ENCODE results near the gene PCSK6. TPM values are rescaled to one million over a fixed set of nuclear protein-coding genes. Genes with fewer than 3 reads are reported as not detected.

The PCSK6 gene
- total RNA-seq, 4 donors from 2014 or later: 4.0 to 28.6 (median 17.5) TPM

GRCh38 chr15:101266787-101267186 is 222.7 kb downstream of the PCSK6 start:
- Histone ChIP-seq H3K36me3 (peaks cover 20 to 22% of the 10 kb centered on the region in 2 donors), H3K4me1 (peaks cover 0 to 8% of the 10 kb centered on the region in 2 donors), H3K9me3 (no peaks in the 10 kb centered on the region), H3K27ac (peak overlapping the region in 2 of 3 donors; percentile 15 to 35), H3K4me3 (replicated peaks in 1 of 3) (no peak overlapping the region), H3K27me3 (no peaks in the 10 kb centered on the region)
- DNase-seq: no peak
- TF ChIP-seq, protein P1, sequence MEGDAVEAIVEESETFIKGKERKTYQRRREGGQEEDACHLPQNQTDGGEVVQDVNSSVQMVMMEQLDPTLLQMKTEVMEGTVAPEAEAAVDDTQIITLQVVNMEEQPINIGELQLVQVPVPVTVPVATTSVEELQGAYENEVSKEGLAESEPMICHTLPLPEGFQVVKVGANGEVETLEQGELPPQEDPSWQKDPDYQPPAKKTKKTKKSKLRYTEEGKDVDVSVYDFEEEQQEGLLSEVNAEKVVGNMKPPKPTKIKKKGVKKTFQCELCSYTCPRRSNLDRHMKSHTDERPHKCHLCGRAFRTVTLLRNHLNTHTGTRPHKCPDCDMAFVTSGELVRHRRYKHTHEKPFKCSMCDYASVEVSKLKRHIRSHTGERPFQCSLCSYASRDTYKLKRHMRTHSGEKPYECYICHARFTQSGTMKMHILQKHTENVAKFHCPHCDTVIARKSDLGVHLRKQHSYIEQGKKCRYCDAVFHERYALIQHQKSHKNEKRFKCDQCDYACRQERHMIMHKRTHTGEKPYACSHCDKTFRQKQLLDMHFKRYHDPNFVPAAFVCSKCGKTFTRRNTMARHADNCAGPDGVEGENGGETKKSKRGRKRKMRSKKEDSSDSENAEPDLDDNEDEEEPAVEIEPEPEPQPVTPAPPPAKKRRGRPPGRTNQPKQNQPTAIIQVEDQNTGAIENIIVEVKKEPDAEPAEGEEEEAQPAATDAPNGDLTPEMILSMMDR (IDR thresholded peaks at IDR 0.05): no peak
- no peak for TF ChIP-seq POLR2A (IDR thresholded peaks at IDR 0.05)
- WGBS, 2 donors: 57 to 67% methylated on average over 9 of the region's 9 CpGs
- intact Hi-C loops (cut with DNase I): no loop called here

- 60 to 73% methylated on average over 3 of the region's 3 CpGs for WGBS, 2 donors
- Histone ChIP-seq H3K27ac (no peak overlapping the region), H3K9me3 (no peaks in the 10 kb centered on the region), H3K27me3 (no peaks in the 10 kb centered on the region), H3K36me3 (peaks cover 12 to 14% of the 10 kb centered on the region in 2 donors), H3K4me1 (peaks cover 0 to 8% of the 10 kb centered on the region in 2 donors), H3K4me3 (replicated peaks in 1 of 3) (no peak overlapping the region)
- no peak for DNase-seq
- no peak for TF ChIP-seq POLR2A (IDR thresholded peaks at IDR 0.05)
- TF ChIP-seq, protein P1 (IDR thresholded peaks at IDR 0.05): no peak
- intact Hi-C loops (cut with DNase I): no loop called here
These were observed 223.5 kb downstream of the PCSK6 start for GRCh38 chr15:101266034-101266433.

DNA sequence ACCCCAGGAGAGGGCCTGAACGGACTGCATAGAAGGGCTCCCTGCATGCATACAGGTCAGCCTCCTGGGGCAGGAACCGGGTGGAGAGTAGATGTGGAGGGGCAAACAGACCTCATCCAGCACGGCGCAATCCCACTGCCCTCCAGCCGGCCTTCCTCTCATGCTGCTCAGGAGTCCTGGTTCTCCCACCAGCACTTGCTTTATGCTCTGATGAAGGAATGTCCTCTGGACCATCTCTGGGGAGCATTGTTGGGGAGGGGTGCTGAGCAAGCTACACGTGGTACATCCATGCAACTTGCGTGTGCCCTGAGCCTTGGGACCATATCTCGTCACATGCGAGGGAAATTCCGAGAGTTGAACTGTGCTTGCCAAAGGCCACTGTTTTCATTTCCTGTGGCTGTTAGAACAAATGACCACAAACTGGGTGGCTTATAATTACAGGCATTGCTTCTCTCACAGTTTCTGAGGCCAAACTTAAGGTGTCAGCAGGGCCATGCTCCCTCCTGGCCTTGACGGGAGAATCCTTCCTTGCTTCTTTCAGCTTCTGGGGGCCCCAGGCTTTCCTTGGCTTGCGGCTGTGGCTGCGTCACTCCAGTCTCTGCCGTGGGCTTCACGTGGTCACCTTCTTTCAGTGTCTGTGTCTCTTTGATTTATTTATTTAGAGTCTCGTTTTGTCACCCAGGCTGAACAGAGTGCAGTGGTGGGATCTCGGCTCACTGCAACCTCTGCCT is 224.4 kb downstream of the PCSK6 start:
- WGBS, 2 donors: 79 to 80% methylated on average over 17 of the region's 17 CpGs
- no peak for DNase-seq

DNA sequence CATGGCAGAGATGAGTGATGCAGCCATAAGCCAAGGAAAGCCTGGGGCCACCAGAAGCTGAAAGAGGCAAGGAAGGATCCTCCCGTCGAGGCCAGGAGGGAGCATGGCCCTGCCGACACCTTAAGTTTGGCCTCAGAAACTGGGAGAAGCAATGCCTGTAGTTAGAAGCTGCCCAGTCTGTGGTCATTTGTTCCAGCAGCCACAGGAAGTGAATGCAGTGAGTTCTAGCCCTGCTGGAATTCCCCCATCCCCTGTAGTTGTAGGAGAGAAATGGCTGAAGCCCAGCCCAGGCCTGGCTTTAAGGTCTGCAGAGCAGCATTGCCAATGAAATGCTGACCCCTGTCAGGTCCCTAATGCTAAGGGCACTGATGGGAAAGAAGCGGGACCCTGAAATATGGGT is 225.5 kb downstream of the PCSK6 start:
- Histone ChIP-seq H3K27me3 (no peaks in the 10 kb centered on the region), H3K4me3 (replicated peaks in 1 of 3) (no peak overlapping the region), H3K4me1 (peaks cover 0 to 8% of the 10 kb centered on the region in 2 donors), H3K27ac (no peak overlapping the region), H3K36me3 (no peaks in the 10 kb centered on the region), H3K9me3 (no peaks in the 10 kb centered on the region)
- TF ChIP-seq, protein P1 (IDR thresholded peaks at IDR 0.05): no peak
- TF ChIP-seq POLR2A (IDR thresholded peaks at IDR 0.05): no peak
- intact Hi-C loops (cut with DNase I): no loop called here
- WGBS, 2 donors: 88 to 89% methylated on average over 4 of the region's 4 CpGs
- DNase-seq: no peak

More for the DNA sequence above, 224.4 kb downstream of the PCSK6 start:
- H3K27ac ChIP-seq: no peak overlapping the region
- H3K4me3 ChIP-seq (replicated peaks in 1 of 3): no peak overlapping the region
- TF ChIP-seq, protein P1 (IDR thresholded peaks at IDR 0.05): no peak
- TF ChIP-seq POLR2A (IDR thresholded peaks at IDR 0.05): no peak
- H3K4me1 ChIP-seq: peaks cover 0 to 8% of the 10 kb centered on the region in 2 donors
- peaks cover 6 to 7% of the 10 kb centered on the region in 2 donors for H3K36me3 ChIP-seq
- no peaks in the 10 kb centered on the region for H3K27me3 ChIP-seq
- intact Hi-C loops (cut with DNase I): no loop called here
- no peaks in the 10 kb centered on the region for H3K9me3 ChIP-seq

DNA sequence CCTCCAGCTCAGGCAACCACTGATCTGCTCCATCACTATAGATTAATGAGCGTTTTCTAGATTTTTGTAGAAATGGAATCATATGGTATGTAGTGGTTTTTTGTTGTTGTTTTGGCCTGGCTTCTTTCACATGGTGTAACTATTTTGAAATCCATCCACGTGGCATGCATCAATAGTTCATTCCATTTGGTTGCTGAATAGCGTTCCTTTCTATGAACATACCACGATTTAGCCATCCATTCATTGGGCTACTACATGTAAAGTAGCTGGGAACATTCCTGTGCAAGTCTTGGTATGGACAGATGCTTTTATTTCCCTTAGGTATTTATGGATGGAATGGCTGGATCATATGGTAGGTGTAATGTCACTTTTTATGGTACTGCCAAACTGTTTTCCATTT is 227.0 kb downstream of the PCSK6 start:
- WGBS, 2 donors: 73 to 85% methylated on average over 4 of the region's 4 CpGs
- no peaks in the 10 kb centered on the region for H3K9me3 ChIP-seq
- H3K4me3 ChIP-seq (replicated peaks in 1 of 3): no peak overlapping the region
- intact Hi-C loops (cut with DNase I): no loop called here
- peaks cover 0 to 8% of the 10 kb centered on the region in 2 donors for H3K4me1 ChIP-seq
- TF ChIP-seq POLR2A (IDR thresholded peaks at IDR 0.05): no peak
- TF ChIP-seq, protein P1 (IDR thresholded peaks at IDR 0.05): no peak
- no peaks in the 10 kb centered on the region for H3K27me3 ChIP-seq
- no peak for DNase-seq
- no peak overlapping the region for H3K27ac ChIP-seq
- no peaks in the 10 kb centered on the region for H3K36me3 ChIP-seq
